ENCODE data around the gene UROS. TPM values are rescaled to one million over a fixed set of nuclear protein-coding genes. Genes with fewer than 3 reads are reported as not detected.

UROS gene
- total and polyA plus RNA-seq, 10 of the 15 experiments (the other 5 are each of a cell fraction or from before 2014, with no cell fraction given): 4.3 to 112 (median 64.5) TPM

DNA sequence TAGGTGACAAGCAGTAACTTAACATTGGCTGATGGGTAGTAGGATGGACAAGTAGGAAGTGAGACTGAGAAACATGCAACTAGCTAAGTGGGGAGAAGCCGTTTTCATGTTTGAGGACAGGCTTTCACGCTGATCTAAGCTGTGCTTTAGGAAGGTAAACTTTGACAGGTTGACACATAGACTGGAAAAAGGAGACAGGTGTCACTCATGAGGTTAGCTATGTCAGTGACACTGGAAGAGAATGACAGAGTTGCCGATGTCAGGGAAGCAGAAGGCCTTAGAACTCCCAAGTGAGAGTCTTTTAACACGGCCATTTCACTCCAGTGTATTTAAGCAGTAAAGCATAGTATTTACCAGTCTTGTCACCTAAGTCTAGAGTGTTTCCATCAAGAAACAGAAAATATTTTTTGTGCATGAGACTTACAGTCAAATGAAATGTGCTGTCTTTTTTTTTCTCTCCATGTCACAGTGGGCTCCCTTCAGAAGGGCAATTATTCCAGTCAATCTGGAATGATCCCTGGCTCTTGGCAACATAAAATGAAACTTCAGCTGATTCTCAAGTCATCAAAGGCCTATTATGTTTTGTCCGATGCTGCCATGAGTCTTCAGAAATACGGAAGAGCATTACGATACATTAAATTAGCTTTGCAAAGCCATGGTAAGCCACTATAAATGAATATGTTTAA is 82.9 kb downstream of the UROS start (continued):
- TF ChIP-seq NRF1 (conservative IDR thresholded peaks at IDR 0.05; ENCODE audit: low read depth, low read length): no peak
- TF ChIP-seq ZNF24 (IDR thresholded peaks at IDR 0.05): no peak

MicroRNAs encoded within 50 kb of the gene (microRNA counts, 767-probe panel; counts per million panel counts)
- 55.3 counts per million for microRNA hsa-miR-4484

Small RNA genes lying within 50 kb of the gene (microRNA-seq; reads per million reads assigned to microRNA genes)
- 24.5 reads per million, percentile 59 among the genes with 10 or more reads in this experiment for gene MIR4484

Small RNA genes lying within 50 kb of the gene (small RNA-seq; reads per million reads assigned to genes)
- not detected for gene MIR4484
- not detected for gene RF00017

Other genes with a start within 250 kb of the UROS start
- not detected in 2 replicates for gene TEX36, start 140.1 kb downstream of the UROS start, total RNA-seq (2014; rRNA removed)
- not detected in 2 replicates for gene TEX36, start 140.1 kb downstream of the UROS start, total RNA-seq (2014; rRNA removed; fragmentation: Illumina TruSeq; extraction: Trizol)
- gene TEX36, start 140.1 kb downstream of the UROS start, total RNA-seq (2021): not detected in 2 replicates
- gene TEX36, start 140.1 kb downstream of the UROS start, polyA plus RNA-seq (2011; rRNA removed): not detected in 2 replicates
- not detected in 2 replicates for gene TEX36, start 140.1 kb downstream of the UROS start, polyA plus RNA-seq (2014; fragmentation: Illumina TruSeq; extraction: Trizol)
- not detected for gene TEX36, start 140.1 kb downstream of the UROS start, polyA plus RNA-seq (2014; fragmentation: Nextera tagmentation; extraction: Ambion mirVana)
- not detected in 2 replicates for gene TEX36, start 140.1 kb downstream of the UROS start, polyA plus RNA-seq (2014; rRNA removed)
- gene TEX36, start 140.1 kb downstream of the UROS start, polyA plus RNA-seq (2016; fragmentation: Nextera tagmentation; extraction: Ambion mirVana): not detected
- 46.0 and 50.3 TPM in 2 replicates for gene EDRF1, start 103.5 kb downstream of the UROS start, total RNA-seq (2014; rRNA removed)
- gene EDRF1, start 103.5 kb downstream of the UROS start, total RNA-seq (2014; rRNA removed; fragmentation: Illumina TruSeq; extraction: Trizol): 41.6 and 43.9 TPM in 2 replicates
- 32.3 and 38.7 TPM in 2 replicates for gene EDRF1, start 103.5 kb downstream of the UROS start, total RNA-seq (2021)
- gene EDRF1, start 103.5 kb downstream of the UROS start, polyA plus RNA-seq (2011; rRNA removed): 99.7 and 142 TPM in 2 replicates
- 41.8 and 45.9 TPM in 2 replicates for gene EDRF1, start 103.5 kb downstream of the UROS start, polyA plus RNA-seq (2014; fragmentation: Illumina TruSeq; extraction: Trizol)
- gene EDRF1, start 103.5 kb downstream of the UROS start, polyA plus RNA-seq (2014; fragmentation: Nextera tagmentation; extraction: Ambion mirVana): 10 to 100 TPM; 16.8 to 21.2 TPM
- gene EDRF1, start 103.5 kb downstream of the UROS start, polyA plus RNA-seq (2014; rRNA removed): 45.0 and 49.3 TPM in 2 replicates
- 10 to 100 TPM; 37.3 to 46.7 TPM for gene EDRF1, start 103.5 kb downstream of the UROS start, polyA plus RNA-seq (2016; fragmentation: Nextera tagmentation; extraction: Ambion mirVana)
- gene MMP21, start 47.4 kb downstream of the UROS start, total RNA-seq (2014; rRNA removed): not detected in 2 replicates
- gene MMP21, start 47.4 kb downstream of the UROS start, total RNA-seq (2014; rRNA removed; fragmentation: Illumina TruSeq; extraction: Trizol): not detected in 2 replicates
- not detected in 2 replicates for gene MMP21, start 47.4 kb downstream of the UROS start, total RNA-seq (2021)
- not detected in 2 replicates for gene MMP21, start 47.4 kb downstream of the UROS start, polyA plus RNA-seq (2011; rRNA removed)
- not detected in 2 replicates for gene MMP21, start 47.4 kb downstream of the UROS start, polyA plus RNA-seq (2014; fragmentation: Illumina TruSeq; extraction: Trizol)
- not detected for gene MMP21, start 47.4 kb downstream of the UROS start, polyA plus RNA-seq (2014; fragmentation: Nextera tagmentation; extraction: Ambion mirVana)
- not detected in 2 replicates for gene MMP21, start 47.4 kb downstream of the UROS start, polyA plus RNA-seq (2014; rRNA removed)
- gene MMP21, start 47.4 kb downstream of the UROS start, polyA plus RNA-seq (2016; fragmentation: Nextera tagmentation; extraction: Ambion mirVana): under 1 TPM; 0.08 to 0.24 TPM
- gene BCCIP, start 288 bp upstream of the UROS start, total RNA-seq (2014; rRNA removed): 61.2 and 64.0 TPM in 2 replicates
- gene BCCIP, start 288 bp upstream of the UROS start, total RNA-seq (2014; rRNA removed; fragmentation: Illumina TruSeq; extraction: Trizol): 116 and 119 TPM in 2 replicates
- gene BCCIP, start 288 bp upstream of the UROS start, total RNA-seq (2021): 80.1 and 80.9 TPM in 2 replicates
- gene BCCIP, start 288 bp upstream of the UROS start, polyA plus RNA-seq (2011; rRNA removed): 88.7 and 136 TPM in 2 replicates
- gene BCCIP, start 288 bp upstream of the UROS start, polyA plus RNA-seq (2014; fragmentation: Illumina TruSeq; extraction: Trizol): 136 and 153 TPM in 2 replicates
- 100 to 1,000 TPM; 150 to 158 TPM for gene BCCIP, start 288 bp upstream of the UROS start, polyA plus RNA-seq (2014; fragmentation: Nextera tagmentation; extraction: Ambion mirVana)
- 78.8 and 92.8 TPM in 2 replicates for gene BCCIP, start 288 bp upstream of the UROS start, polyA plus RNA-seq (2014; rRNA removed)
- gene BCCIP, start 288 bp upstream of the UROS start, polyA plus RNA-seq (2016; fragmentation: Nextera tagmentation; extraction: Ambion mirVana): 100 to 1,000 TPM; 218 to 225 TPM
- 16.7 TPM in 2 replicates for gene DHX32, start 58.0 kb upstream of the UROS start, total RNA-seq (2014; rRNA removed)
- gene DHX32, start 58.0 kb upstream of the UROS start, total RNA-seq (2014; rRNA removed; fragmentation: Illumina TruSeq; extraction: Trizol): 17.0 and 17.2 TPM in 2 replicates
- 19.8 and 21.4 TPM in 2 replicates for gene DHX32, start 58.0 kb upstream of the UROS start, total RNA-seq (2021)
- 10.4 and 13.3 TPM in 2 replicates for gene DHX32, start 58.0 kb upstream of the UROS start, polyA plus RNA-seq (2011; rRNA removed)
- 15.1 and 18.9 TPM in 2 replicates for gene DHX32, start 58.0 kb upstream of the UROS start, polyA plus RNA-seq (2014; fragmentation: Illumina TruSeq; extraction: Trizol)
- gene DHX32, start 58.0 kb upstream of the UROS start, polyA plus RNA-seq (2014; fragmentation: Nextera tagmentation; extraction: Ambion mirVana): 1 to 10 TPM; 5.4 to 7.7 TPM
- gene DHX32, start 58.0 kb upstream of the UROS start, polyA plus RNA-seq (2014; rRNA removed): 10.7 and 15.3 TPM in 2 replicates
- gene DHX32, start 58.0 kb upstream of the UROS start, polyA plus RNA-seq (2016; fragmentation: Nextera tagmentation; extraction: Ambion mirVana): 10 to 100 TPM; 17.5 to 21.0 TPM
- 0.11 TPM in 1 of 2 replicates, not detected in the other for gene FANK1, start 73.3 kb upstream of the UROS start, total RNA-seq (2014; rRNA removed)
- gene FANK1, start 73.3 kb upstream of the UROS start, total RNA-seq (2014; rRNA removed; fragmentation: Illumina TruSeq; extraction: Trizol): not detected in 2 replicates
- not detected in 2 replicates for gene FANK1, start 73.3 kb upstream of the UROS start, total RNA-seq (2021)
- 0.12 and 0.36 TPM in 2 replicates for gene FANK1, start 73.3 kb upstream of the UROS start, polyA plus RNA-seq (2011; rRNA removed)
- 0.15 TPM in 1 of 2 replicates, not detected in the other for gene FANK1, start 73.3 kb upstream of the UROS start, polyA plus RNA-seq (2014; fragmentation: Illumina TruSeq; extraction: Trizol)
- gene FANK1, start 73.3 kb upstream of the UROS start, polyA plus RNA-seq (2014; fragmentation: Nextera tagmentation; extraction: Ambion mirVana): under 1 TPM in 1 of 2 experiments, not detected in 1; 0.07 TPM
- not detected in 2 replicates for gene FANK1, start 73.3 kb upstream of the UROS start, polyA plus RNA-seq (2014; rRNA removed)
- under 1 TPM in 1 of 2 experiments, not detected in 1; 0.16 TPM for gene FANK1, start 73.3 kb upstream of the UROS start, polyA plus RNA-seq (2016; fragmentation: Nextera tagmentation; extraction: Ambion mirVana)

Measured in GM12878 (cell line).